ENCODE measurements around the gene GRID1.

The GRID1 gene

GRCh38 chr10:85908462-85908861 is 458.1 kb downstream of the GRID1 start:
- no peak for DNase-seq (ENCODE audit: low read depth in 3 of 3, low spot score in 1 of 3)

- DNase-seq (ENCODE audit: low read depth in 3 of 3, low spot score in 1 of 3) = no peak
These were observed 464.5 kb downstream of the GRID1 start for GRCh38 chr10:85902051-85902450.

- no peak for DNase-seq (ENCODE audit: low read depth in 3 of 3, low spot score in 1 of 3)
These were observed 465.0 kb downstream of the GRID1 start for GRCh38 chr10:85901599-85901998.

DNA sequence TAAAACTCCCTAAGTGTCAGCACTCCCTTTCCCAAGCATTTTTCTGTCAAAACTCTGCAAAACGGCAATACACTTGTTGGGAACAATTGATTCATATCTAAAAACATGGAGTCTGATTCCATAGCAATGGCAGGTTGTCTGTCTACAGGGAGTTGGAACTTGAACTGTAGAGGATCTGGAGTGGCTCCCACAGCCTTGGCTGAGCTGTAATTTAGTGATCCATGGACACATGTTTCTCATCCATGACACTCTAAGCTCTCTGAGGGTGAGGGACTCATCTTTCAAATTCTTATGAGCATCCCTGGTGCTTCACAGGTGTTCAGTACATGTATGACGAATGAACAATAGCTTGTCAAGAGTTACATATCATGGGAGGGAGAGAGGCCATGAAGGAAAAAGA is 466.1 kb downstream of the GRID1 start:
- DNase-seq (ENCODE audit: low read depth in 3 of 3, low spot score in 1 of 3) = no peak

DNA sequence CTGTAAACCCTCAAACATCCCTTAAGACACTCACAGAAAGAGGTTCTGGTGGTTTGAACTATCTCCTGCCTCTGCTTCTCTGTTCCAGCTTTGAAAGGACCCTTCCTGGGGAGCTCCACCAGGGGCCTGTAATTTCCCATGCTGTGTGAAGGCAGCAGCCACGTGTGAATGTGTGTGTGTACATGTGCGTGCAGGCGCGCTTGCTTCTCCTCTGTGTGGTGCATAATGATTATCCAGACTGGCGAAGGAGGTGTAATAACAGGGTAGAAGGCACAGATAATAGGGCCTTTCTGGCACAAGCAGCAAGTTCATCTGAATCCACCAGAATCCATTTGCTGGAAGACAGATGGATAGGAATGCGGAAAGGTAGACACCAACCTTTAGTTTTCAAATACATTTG is 466.5 kb downstream of the GRID1 start:
- DNase-seq (ENCODE audit: low read depth in 3 of 3, low spot score in 1 of 3) = no peak

GRCh38 chr10:85891472-85891871 is 475.1 kb downstream of the GRID1 start:
- no peak for DNase-seq (ENCODE audit: low read depth in 3 of 3, low spot score in 1 of 3)

GRCh38 chr10:85888559-85888958 is 478.0 kb downstream of the GRID1 start:
- DNase-seq (ENCODE audit: low read depth in 3 of 3, low spot score in 1 of 3) = no peak

DNA sequence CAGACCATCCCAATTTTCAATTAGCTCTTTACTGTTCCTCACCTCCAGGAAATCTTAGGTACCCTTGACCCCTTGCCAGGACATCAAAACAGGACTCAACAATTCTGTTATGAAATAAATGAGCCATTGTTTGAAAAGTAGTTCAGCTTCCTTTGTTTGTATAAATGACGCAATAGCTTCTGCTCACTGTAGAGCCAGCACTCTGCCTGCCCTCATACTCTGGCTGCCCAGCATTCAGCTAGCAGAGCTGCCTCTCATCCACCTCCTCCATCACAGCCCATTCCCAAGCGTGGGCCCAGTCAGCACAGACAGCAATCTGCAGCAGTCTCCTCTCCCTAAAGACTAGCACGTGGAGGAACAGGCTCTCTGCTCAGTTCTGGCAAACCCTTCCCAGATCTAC is 478.6 kb downstream of the GRID1 start:
- no peak for DNase-seq (ENCODE audit: low read depth in 3 of 3, low spot score in 1 of 3)

GRCh38 chr10:85874208-85874607 is 492.4 kb downstream of the GRID1 start:
- no peak for DNase-seq (ENCODE audit: low read depth in 3 of 3, low spot score in 1 of 3)

GRCh38 chr10:85873063-85873462 is 493.5 kb downstream of the GRID1 start:
- DNase-seq (ENCODE audit: low read depth in 3 of 3, low spot score in 1 of 3) = no peak

- DNase-seq (ENCODE audit: low read depth in 3 of 3, low spot score in 1 of 3) = no peak
These were observed 497.7 kb downstream of the GRID1 start for GRCh38 chr10:85868627-85869499.

GRCh38 chr10:85864868-85865526 is 501.6 kb downstream of the GRID1 start:
- no peak for DNase-seq (ENCODE audit: low read depth in 3 of 3, low spot score in 1 of 3)

GRCh38 chr10:85864173-85864549 is 502.4 kb downstream of the GRID1 start:
- no peak for DNase-seq (ENCODE audit: low read depth in 3 of 3, low spot score in 1 of 3)

DNA sequence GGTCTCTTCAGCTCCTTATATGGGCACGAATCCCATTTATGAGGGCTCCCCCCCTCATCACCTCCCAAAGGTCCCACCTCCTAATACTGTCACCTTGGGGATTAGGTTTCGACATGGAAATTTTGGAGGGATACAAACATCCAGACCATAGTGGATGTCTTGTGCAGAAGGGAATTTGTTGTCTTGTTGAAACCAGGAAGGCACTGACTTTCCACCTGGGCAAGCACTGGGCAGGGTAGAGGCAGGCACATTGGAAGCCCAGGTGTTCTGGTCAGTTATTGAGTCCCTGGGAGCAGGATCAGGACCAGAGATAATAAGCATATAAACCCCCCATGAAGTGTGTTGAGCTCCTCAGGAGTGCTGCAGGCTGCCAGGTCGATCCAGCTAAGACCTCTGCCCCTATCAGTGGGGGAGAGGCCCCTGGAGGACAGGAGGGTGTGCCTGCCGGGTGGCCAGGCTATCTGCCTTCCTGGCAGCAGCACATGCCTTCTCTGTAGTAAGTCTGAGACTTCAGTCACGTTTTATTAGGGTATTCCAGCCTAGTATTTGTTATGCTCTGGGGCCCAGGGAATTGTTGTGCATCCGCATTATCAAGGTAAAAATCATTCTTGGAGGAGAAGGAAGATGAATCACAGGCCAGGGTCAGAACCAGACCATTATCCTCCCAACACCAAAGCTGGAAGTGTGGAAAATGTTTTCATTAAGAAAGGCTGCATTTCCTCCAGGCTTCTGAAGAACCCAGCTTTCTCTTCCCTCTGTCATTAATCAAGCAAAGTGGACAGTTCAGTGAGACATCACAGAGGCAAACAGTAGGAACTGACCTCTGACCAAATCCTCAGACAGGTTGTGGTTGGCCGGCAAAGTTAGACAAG is 503.1 kb downstream of the GRID1 start:
- no peak for DNase-seq (ENCODE audit: low read depth in 3 of 3, low spot score in 1 of 3)

DNA sequence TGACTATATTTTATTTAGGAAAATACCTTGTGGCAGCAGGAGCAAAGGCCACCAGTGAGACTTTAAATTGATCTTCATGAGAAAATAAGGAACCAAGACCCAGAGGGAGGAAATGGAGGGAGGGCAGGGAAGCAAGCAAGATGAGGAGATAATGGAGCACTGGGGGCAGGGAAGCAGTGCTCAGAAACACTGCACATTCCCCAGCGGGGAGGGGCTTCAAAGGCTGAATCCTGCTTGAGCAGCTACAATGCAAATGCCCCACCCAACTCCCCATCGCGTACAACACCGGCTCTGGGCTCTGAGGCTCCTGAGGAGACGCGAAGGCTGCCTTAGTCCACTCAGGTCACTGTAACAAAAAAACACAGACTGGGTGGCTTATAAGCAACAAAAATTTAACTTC is 503.8 kb downstream of the GRID1 start:
- DNase-seq (ENCODE audit: low read depth in 3 of 3, low spot score in 1 of 3) = no peak

DNA sequence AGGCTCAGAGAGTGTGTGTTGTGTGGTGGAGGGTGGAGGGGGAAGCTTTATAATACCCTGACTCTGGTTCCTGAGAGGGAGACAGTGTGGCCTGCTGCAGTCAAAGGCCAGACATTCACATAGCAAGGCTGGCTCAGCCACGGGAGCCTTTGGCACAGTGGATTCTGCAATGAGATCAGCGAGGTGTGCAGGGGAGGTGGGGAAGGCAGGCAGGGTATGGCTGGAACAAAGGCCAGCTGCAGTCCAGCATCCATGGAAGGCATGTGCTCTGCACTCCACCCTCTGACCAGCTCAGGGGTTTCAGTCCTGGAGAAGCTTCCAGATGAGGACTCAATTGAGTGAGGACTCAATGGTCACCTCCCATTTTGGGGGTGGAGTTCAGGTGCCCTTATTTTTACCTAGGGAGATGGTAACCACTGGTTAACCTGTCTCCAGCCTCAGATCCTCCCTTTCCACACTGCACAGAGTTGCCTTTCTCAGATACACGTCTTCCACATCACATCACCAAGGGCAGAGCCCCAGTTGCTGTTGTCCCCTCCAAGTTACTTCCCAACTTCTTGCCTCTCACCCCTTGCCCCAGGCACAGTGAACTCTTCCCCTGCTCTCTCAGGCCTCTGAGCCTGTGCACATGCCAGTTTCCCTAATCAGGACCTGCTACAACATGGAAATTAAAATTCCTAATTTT is 504.9 kb downstream of the GRID1 start:
- DNase-seq (ENCODE audit: low read depth in 3 of 3, low spot score in 1 of 3) = no peak

- DNase-seq (ENCODE audit: low read depth in 3 of 3, low spot score in 1 of 3) = no peak
These were observed 506.7 kb downstream of the GRID1 start for GRCh38 chr10:85859859-85860258.

GRCh38 chr10:85858776-85859515 is 507.6 kb downstream of the GRID1 start:
- DNase-seq (ENCODE audit: low read depth in 3 of 3, low spot score in 1 of 3) = no peak

GRCh38 chr10:85857791-85858190 is 508.8 kb downstream of the GRID1 start:
- no peak for DNase-seq (ENCODE audit: low read depth in 3 of 3, low spot score in 1 of 3)

GRCh38 chr10:85857305-85857704 is 509.3 kb downstream of the GRID1 start:
- DNase-seq (ENCODE audit: low read depth in 3 of 3, low spot score in 1 of 3) = no peak

All from stimulated activated CD4-positive, alpha-beta T cell treated with anti-CD3 and anti-CD28 coated beads, TNF-alpha, amount 100 ng/mL, for 1 hour (primary cell).